K562 (cell line): ENCODE measurements around the gene MAN1A1. TPM values are rescaled to one million over a fixed set of nuclear protein-coding genes. Genes with fewer than 3 reads are reported as not detected.

Experiments
- BDP1 ChIP-seq: IDR thresholded peaks from 3 replicates; pipeline ENCODE4 v1.6.1; 2011; ENCODE audit not compliant: insufficient read length, insufficient read depth
- CBFA2T3 ChIP-seq: fragments of 450-650 bp; IDR thresholded peaks from 2 replicates; pipeline ENCODE4 v1.6.1; 2017
- CEBPB ChIP-seq: fragments of 450-650 bp; IDR thresholded peaks from 2 replicates; pipeline ENCODE4 v1.6.1; 2016; ENCODE audit warnings: missing genetic modification characterization, missing compliant biosample characterization
- CREM ChIP-seq: IDR thresholded peaks from 2 replicates; pipeline ENCODE4 v1.6.1; 2014; ENCODE audit warnings: antibody characterized with exemption, low read depth
- DIDO1 ChIP-seq: fragments of 450-650 bp; IDR thresholded peaks from 2 replicates; pipeline ENCODE4 v1.6.1; 2016; ENCODE audit warnings: low read depth, missing biosample characterization, missing genetic modification characterization
- ESRRA ChIP-seq: fragments of 450-650 bp; IDR thresholded peaks from 2 replicates; pipeline ENCODE4 v1.6.1; 2014; ENCODE audit warnings: low read depth, mild to moderate bottlenecking, moderate library complexity, borderline replicate concordance
- EWSR1 ChIP-seq: fragments of 450-650 bp; IDR thresholded peaks from 2 replicates; pipeline ENCODE4 v1.6.1; 2018; ENCODE audit warnings: borderline replicate concordance, mild to moderate bottlenecking, low read depth, moderate library complexity; ENCODE audit not compliant: partially characterized antibody
- GTF2E2 ChIP-seq: fragments of 200-800 bp; sonication (Bioruptor generic); IDR thresholded peaks from 2 replicates; pipeline ENCODE4 v1.6.1; 2016; ENCODE audit warnings: missing genetic modification characterization, missing compliant biosample characterization
- HDAC2 ChIP-seq: fragments of 450-650 bp; IDR thresholded peaks from 2 replicates; pipeline ENCODE4 v1.6.1; 2016; ENCODE audit warnings: mild to moderate bottlenecking
- KAT2B ChIP-seq: IDR thresholded peaks from one replicate; pipeline ENCODE4 v1.6.1; 2012; ENCODE audit warnings: low read depth, mild to moderate bottlenecking, control low read depth, inconsistent platforms, low read length, moderate library complexity
- LEF1 ChIP-seq: fragments of 450-650 bp; IDR thresholded peaks from 2 replicates; pipeline ENCODE4 v1.6.1; 2016; ENCODE audit warnings: mild to moderate bottlenecking
- MAFF ChIP-seq: IDR thresholded peaks from 2 replicates; pipeline ENCODE4 v1.6.1; 2012; ENCODE audit warnings: low read length, improper control_type of control experiment
- MCM5 ChIP-seq: fragments of 450-650 bp; IDR thresholded peaks from 2 replicates; pipeline ENCODE4 v1.6.1; 2016; ENCODE audit warnings: low read depth
- NUFIP1 ChIP-seq: fragments of 450-650 bp; IDR thresholded peaks from 2 replicates; pipeline ENCODE4 v1.6.1; 2018; ENCODE audit not compliant: partially characterized antibody
- PCBP1 ChIP-seq: fragments of 200-400 bp; formaldehyde crosslinking; IDR thresholded peaks from 2 replicates; pipeline ENCODE4 v1.6.1; 2018; ENCODE audit warnings: mild to moderate bottlenecking, low read depth, low read length; ENCODE audit not compliant: poor library complexity, severe bottlenecking
- SMC3 ChIP-seq: conservative IDR thresholded peaks from 2 replicates; pipeline ENCODE4 v1.6.1; 2011; ENCODE audit warnings: low read depth, low read length, improper control_type of control experiment; ENCODE audit not compliant: insufficient read depth
- TARDBP ChIP-seq: fragments of 450-650 bp; IDR thresholded peaks from 2 replicates; pipeline ENCODE4 v1.6.1; 2016
- TOE1 ChIP-seq, 2 experiments: fragments of 450-650 bp in 1 of 2; sonication (generic) in 1 of 2; formaldehyde crosslinking in 1 of 2; IDR thresholded peaks; 2 replicates each; pipeline versions ENCODE4 v1.7.1 to v1.8.0; 2016 to 2022; ENCODE audit warnings: borderline replicate concordance in 2 of 2, mild to moderate bottlenecking in 2 of 2, antibody characterized with exemption in 1 of 2, inconsistent platforms in 1 of 2, low read depth in 1 of 2, missing genetic modification reagents in 1 of 2, moderate library complexity in 1 of 2
- polyA plus RNA-seq, 8 experiments: library from polyadenylated mRNA; depleted of rRNA in 4 of 8; stranded (reverse) in 5 of 8; unstranded in 3 of 8; fragments of >200 nt; fragmentation: Nextera tagmentation in 2 of 8; fragmentation: Illumina TruSeq in 1 of 8; extraction: Ambion mirVana in 2 of 8; extraction: Trizol in 1 of 8; gene quantifications; 2 replicates each; pipeline versions ENCODE4 v1.2.1 to v1.2.3, GENCODE V29; 2011 to 2014; ENCODE audit warnings: inconsistent platforms in 1 of 8, missing spikeins in 1 of 8
- total RNA-seq, 7 experiments: library from RNA; depleted of rRNA in 6 of 7; stranded (reverse); fragments of >200 nt in 6 of 7; fragmentation: Illumina TruSeq in 2 of 7; extraction: Trizol in 2 of 7; gene quantifications; 2 replicates each; pipeline versions ENCODE4 v1.2.1 to v1.2.3, GENCODE V29; 2011 to 2021; ENCODE audit warnings: low replicate concordance in 1 of 7
- TF ChIP-seq, protein P1 (sequence below), 2 experiments: fragments of 450-650 bp in 1 of 2; IDR thresholded peaks; 2 replicates each; pipeline ENCODE4 v1.6.1; 2011 to 2017; ENCODE audit warnings: low read depth in 2 of 2, antibody characterized with exemption in 1 of 2, borderline replicate concordance in 1 of 2, low read length in 1 of 2, mild to moderate bottlenecking in 1 of 2, mixed read lengths in 1 of 2; ENCODE audit not compliant: control insufficient read depth in 1 of 2
- TF ChIP-seq, protein P2 (sequence below), 2 experiments: fragments of 450-650 bp in 1 of 2; sonication (generic) in 1 of 2; formaldehyde crosslinking in 1 of 2; IDR thresholded peaks in 1 of 2; conservative IDR thresholded peaks in 1 of 2; 2 replicates each; pipeline versions ENCODE4 v1.6.1 to v1.8.1; 2016 to 2023; ENCODE audit warnings: mild to moderate bottlenecking in 2 of 2, moderate library complexity in 2 of 2, inconsistent platforms in 1 of 2, missing genetic modification reagents in 1 of 2
- TF ChIP-seq, protein P3 (sequence below): IDR thresholded peaks from 2 replicates; pipeline ENCODE4 v1.6.1; 2012; ENCODE audit warnings: low read depth, low read length, improper control_type of control experiment, borderline replicate concordance
- TF ChIP-seq, protein P4 (sequence below): fragments of 250-450 bp; sonication (Bioruptor Pico); IDR thresholded peaks from 2 replicates; pipeline ENCODE4 v1.8.0; 2022; ENCODE audit warnings: inconsistent platforms

MAN1A1 gene
- total and polyA plus RNA-seq, 9 of the 15 experiments (the other 6 are each of a cell fraction or from before 2014, with no cell fraction given) = 24.5 to 78.4 (median 59.7) TPM

DNA sequence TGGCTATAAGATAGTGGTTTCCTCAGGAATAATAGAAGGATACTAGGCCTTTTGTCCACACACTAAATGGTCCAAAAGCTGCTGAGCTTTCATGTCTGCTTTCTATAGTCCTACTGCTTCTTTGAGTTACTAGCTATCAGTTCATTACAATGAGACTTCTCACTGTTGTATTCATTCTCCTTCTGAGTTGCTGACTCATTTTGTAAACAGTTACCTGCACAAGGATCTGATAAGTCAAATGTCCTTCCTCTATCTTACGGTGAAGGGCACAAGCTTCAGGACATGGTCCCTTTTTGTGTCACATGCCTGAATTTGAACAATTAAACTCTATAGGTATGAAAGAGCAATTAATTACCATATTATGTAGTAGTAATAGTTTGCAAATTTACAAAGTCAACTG is 90.5 kb downstream of the MAN1A1 start (continued):
- TF ChIP-seq, protein P1, sequence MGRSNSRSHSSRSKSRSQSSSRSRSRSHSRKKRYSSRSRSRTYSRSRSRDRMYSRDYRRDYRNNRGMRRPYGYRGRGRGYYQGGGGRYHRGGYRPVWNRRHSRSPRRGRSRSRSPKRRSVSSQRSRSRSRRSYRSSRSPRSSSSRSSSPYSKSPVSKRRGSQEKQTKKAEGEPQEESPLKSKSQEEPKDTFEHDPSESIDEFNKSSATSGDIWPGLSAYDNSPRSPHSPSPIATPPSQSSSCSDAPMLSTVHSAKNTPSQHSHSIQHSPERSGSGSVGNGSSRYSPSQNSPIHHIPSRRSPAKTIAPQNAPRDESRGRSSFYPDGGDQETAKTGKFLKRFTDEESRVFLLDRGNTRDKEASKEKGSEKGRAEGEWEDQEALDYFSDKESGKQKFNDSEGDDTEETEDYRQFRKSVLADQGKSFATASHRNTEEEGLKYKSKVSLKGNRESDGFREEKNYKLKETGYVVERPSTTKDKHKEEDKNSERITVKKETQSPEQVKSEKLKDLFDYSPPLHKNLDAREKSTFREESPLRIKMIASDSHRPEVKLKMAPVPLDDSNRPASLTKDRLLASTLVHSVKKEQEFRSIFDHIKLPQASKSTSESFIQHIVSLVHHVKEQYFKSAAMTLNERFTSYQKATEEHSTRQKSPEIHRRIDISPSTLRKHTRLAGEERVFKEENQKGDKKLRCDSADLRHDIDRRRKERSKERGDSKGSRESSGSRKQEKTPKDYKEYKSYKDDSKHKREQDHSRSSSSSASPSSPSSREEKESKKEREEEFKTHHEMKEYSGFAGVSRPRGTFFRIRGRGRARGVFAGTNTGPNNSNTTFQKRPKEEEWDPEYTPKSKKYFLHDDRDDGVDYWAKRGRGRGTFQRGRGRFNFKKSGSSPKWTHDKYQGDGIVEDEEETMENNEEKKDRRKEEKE (IDR thresholded peaks at IDR 0.05; ENCODE audit: borderline replicate concordance in 1 of 2, control insufficient read depth in 1 of 2, low read depth in 2 of 2, low read length in 1 of 2) = 0 out of 4 replicates have a peak, but pooled peaks of 1 of the 2 experiments have one; percentile 15
- no peak for TF ChIP-seq BDP1
- 0 out of 2 replicates have a peak, but pooled peaks have one; percentile 34 for TF ChIP-seq LEF1
- TF ChIP-seq TARDBP = no peak
- no peak for TF ChIP-seq MCM5
- no peak for TF ChIP-seq SMC3
- TF ChIP-seq, protein P2, sequence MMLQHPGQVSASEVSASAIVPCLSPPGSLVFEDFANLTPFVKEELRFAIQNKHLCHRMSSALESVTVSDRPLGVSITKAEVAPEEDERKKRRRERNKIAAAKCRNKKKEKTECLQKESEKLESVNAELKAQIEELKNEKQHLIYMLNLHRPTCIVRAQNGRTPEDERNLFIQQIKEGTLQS (IDR thresholded peaks at IDR 0.05) = peak; percentile 76
- TF ChIP-seq, protein P2 (CRISPR knock-in tag; conservative IDR thresholded peaks at IDR 0.05) = no peak
- TF ChIP-seq KAT2B = no peak
- TF ChIP-seq, protein P3, sequence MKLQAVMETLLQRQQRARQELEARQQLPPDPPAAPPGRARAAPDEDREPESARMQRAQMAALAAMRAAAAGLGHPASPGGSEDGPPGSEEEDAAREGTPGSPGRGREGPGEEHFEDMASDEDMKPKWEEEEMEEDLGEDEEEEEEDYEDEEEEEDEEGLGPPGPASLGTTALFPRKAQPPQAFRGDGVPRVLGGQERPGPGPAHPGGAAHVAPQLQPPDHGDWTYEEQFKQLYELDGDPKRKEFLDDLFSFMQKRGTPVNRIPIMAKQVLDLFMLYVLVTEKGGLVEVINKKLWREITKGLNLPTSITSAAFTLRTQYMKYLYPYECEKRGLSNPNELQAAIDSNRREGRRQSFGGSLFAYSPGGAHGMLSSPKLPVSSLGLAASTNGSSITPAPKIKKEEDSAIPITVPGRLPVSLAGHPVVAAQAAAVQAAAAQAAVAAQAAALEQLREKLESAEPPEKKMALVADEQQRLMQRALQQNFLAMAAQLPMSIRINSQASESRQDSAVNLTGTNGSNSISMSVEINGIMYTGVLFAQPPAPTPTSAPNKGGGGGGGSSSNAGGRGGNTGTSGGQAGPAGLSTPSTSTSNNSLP = no peak
- TF ChIP-seq CREM = 0 out of 2 replicates have a peak, but pooled peaks have one; percentile 21
- TF ChIP-seq, protein P4, sequence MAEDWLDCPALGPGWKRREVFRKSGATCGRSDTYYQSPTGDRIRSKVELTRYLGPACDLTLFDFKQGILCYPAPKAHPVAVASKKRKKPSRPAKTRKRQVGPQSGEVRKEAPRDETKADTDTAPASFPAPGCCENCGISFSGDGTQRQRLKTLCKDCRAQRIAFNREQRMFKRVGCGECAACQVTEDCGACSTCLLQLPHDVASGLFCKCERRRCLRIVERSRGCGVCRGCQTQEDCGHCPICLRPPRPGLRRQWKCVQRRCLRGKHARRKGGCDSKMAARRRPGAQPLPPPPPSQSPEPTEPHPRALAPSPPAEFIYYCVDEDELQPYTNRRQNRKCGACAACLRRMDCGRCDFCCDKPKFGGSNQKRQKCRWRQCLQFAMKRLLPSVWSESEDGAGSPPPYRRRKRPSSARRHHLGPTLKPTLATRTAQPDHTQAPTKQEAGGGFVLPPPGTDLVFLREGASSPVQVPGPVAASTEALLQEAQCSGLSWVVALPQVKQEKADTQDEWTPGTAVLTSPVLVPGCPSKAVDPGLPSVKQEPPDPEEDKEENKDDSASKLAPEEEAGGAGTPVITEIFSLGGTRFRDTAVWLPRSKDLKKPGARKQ = no peak
- no peak for TF ChIP-seq NUFIP1
- no peak for TF ChIP-seq EWSR1
- no peak for TF ChIP-seq TOE1 (IDR thresholded peaks at IDR 0.05; ENCODE audit: borderline replicate concordance)
- TF ChIP-seq TOE1 (CRISPR knock-in tag; IDR thresholded peaks at IDR 0.05; ENCODE audit: borderline replicate concordance, low read depth) = no peak
- TF ChIP-seq GTF2E2 (tag) = no peak
- no peak for TF ChIP-seq DIDO1 (tag)
- TF ChIP-seq HDAC2 = peak; percentile 74
- TF ChIP-seq CBFA2T3 = peak; percentile 52
- peak; percentile 80 for TF ChIP-seq MAFF
- no peak for TF ChIP-seq CEBPB
- TF ChIP-seq PCBP1 = no peak
- TF ChIP-seq ESRRA = peak; percentile 97
